ENCODE measurements around the gene FKBP9.

GRCh38 chr7:33048704-33049103 lies 91.5 kb downstream of the FKBP9 start:
- TF ChIP-seq EZH2 (IDR thresholded peaks at IDR 0.05) (no peak), POLR2AphosphoS5 (IDR thresholded peaks at IDR 0.05; ENCODE audit: borderline replicate concordance, low read depth, low read length) (no peak)
